KMS-11 (cell line): Measurements from ENCODE around the gene IFRD2.

ENCODE experiments used
- H2AFZ ChIP-seq: fragments of 200-600 bp; sonication (generic); 2 replicates; pipeline ENCODE4 v1.6.1; 2016; ENCODE audit warnings: antibody characterized with exemption, mixed run types, low read depth
- H3K27ac ChIP-seq: fragments of 200-600 bp; sonication (generic); 2 replicates; pipeline ENCODE4 v1.6.1; 2016; ENCODE audit warnings: mild to moderate bottlenecking, mixed run types
- H3K27me3 ChIP-seq: fragments of 200-600 bp; sonication (generic); 2 replicates; pipeline ENCODE4 v1.6.1; 2017; ENCODE audit warnings: mild to moderate bottlenecking, low read depth, mixed run types, moderate library complexity; ENCODE audit not compliant: insufficient read depth
- H3K36me3 ChIP-seq: fragments of 200-600 bp; sonication (generic); 2 replicates; pipeline ENCODE4 v1.6.1; 2017; ENCODE audit warnings: mild to moderate bottlenecking, mixed run types; ENCODE audit not compliant: insufficient read depth
- H3K4me1 ChIP-seq: fragments of 200-600 bp; sonication (generic); 2 replicates; pipeline ENCODE4 v1.6.1; 2016; ENCODE audit warnings: mild to moderate bottlenecking, low read depth, mixed run types; ENCODE audit not compliant: poor library complexity, severe bottlenecking
- H3K4me2 ChIP-seq: fragments of 200-600 bp; sonication (generic); 2 replicates; pipeline ENCODE4 v1.7.0; 2016; ENCODE audit warnings: mild to moderate bottlenecking, mixed run types
- H3K4me3 ChIP-seq: fragments of 200-600 bp; sonication (generic); IDR thresholded peaks from 2 replicates; pipeline ENCODE4 v1.6.1; 2017; ENCODE audit warnings: low read depth, low read length, mixed read lengths; ENCODE audit not compliant: insufficient read depth
- H3K79me2 ChIP-seq: fragments of 200-600 bp; sonication (generic); 2 replicates; pipeline ENCODE4 v1.6.1; 2016; ENCODE audit warnings: low read depth, mixed run types; ENCODE audit not compliant: insufficient read depth
- H3K9ac ChIP-seq: fragments of 200-600 bp; sonication (generic); 2 replicates; pipeline ENCODE4 v1.6.1; 2016; ENCODE audit warnings: mild to moderate bottlenecking, mixed run types
- H4K20me1 ChIP-seq: fragments of 200-600 bp; sonication (generic); 2 replicates; pipeline ENCODE4 v1.6.1; 2016; ENCODE audit warnings: mild to moderate bottlenecking, mixed run types; ENCODE audit not compliant: insufficient read depth
- TF ChIP-seq, protein P1 (sequence below): fragments of 200-600 bp; sonication (generic); conservative IDR thresholded peaks from 2 replicates; pipeline ENCODE4 v1.6.1; 2017; ENCODE audit warnings: low read depth, mild to moderate bottlenecking, antibody characterized with exemption, low read length, moderate library complexity, mixed read lengths

IFRD2 gene

DNA sequence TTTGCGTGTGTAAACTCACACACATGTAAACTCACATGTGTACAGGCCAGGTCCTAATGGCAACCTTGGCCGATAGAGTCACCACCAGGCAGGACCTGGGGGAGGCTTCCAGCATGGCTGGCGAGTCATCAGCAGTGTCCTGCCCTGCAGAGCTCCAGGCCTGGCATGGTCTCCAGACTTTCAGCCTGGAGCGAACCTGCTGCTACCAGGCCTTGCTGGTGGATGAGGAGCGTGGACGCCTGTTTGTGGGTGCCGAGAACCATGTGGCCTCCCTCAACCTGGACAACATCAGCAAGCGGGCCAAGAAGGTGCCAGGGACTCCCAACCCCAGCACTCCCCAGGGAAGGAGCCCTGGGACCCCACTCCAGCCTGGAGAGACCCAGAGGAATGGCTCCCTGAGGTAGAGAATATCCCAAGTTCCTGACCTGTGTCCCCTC lies 22.2 kb downstream of the IFRD2 start:
- Histone ChIP-seq H3K4me2 (no peak overlapping the region), H3K79me2 (no peaks in the 10 kb centered on the region), H4K20me1 (no peaks in the 10 kb centered on the region), H3K27ac (no peak overlapping the region), H3K27me3 (peaks cover 26% of the 10 kb centered on the region; the same call in 1 of the 2 replicates), H3K36me3 (no peaks in the 10 kb centered on the region), H3K4me1 (no peaks in the 10 kb centered on the region), H3K4me3 (no peak overlapping the region), H2AFZ (no peak overlapping the region), H3K9ac (no peak overlapping the region)
- TF ChIP-seq, protein P1, sequence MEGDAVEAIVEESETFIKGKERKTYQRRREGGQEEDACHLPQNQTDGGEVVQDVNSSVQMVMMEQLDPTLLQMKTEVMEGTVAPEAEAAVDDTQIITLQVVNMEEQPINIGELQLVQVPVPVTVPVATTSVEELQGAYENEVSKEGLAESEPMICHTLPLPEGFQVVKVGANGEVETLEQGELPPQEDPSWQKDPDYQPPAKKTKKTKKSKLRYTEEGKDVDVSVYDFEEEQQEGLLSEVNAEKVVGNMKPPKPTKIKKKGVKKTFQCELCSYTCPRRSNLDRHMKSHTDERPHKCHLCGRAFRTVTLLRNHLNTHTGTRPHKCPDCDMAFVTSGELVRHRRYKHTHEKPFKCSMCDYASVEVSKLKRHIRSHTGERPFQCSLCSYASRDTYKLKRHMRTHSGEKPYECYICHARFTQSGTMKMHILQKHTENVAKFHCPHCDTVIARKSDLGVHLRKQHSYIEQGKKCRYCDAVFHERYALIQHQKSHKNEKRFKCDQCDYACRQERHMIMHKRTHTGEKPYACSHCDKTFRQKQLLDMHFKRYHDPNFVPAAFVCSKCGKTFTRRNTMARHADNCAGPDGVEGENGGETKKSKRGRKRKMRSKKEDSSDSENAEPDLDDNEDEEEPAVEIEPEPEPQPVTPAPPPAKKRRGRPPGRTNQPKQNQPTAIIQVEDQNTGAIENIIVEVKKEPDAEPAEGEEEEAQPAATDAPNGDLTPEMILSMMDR: no peak

DNA sequence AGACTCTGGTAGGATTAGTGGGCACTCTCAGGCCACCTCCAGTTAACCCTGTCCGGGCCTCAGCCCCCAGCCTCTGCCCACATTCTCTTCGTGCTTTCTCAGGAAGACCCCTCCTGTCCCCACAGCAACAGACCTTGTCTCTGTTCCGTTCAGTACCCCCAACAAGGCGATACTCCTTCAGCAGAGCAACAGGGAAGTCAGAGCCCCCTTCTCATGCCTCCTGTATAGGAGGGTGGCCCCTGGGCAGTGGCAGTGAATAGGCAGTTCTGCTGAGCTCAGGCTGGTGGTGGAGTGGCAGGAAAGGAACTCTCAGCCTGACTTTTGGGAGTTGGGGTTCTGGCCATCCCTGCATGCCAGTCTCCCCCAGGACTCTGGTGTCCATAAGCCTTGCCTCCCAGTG lies 22.8 kb downstream of the IFRD2 start:
- Histone ChIP-seq H3K4me3 (no peak overlapping the region), H3K79me2 (no peaks in the 10 kb centered on the region), H3K9ac (no peak overlapping the region), H4K20me1 (no peaks in the 10 kb centered on the region), H3K36me3 (no peaks in the 10 kb centered on the region), H3K27ac (no peak overlapping the region), H3K4me2 (no peak overlapping the region), H3K27me3 (peaks cover 25% of the 10 kb centered on the region; the same call in 1 of the 2 replicates), H3K4me1 (no peaks in the 10 kb centered on the region), H2AFZ (no peak overlapping the region)
- TF ChIP-seq, protein P1: no peak

- Histone ChIP-seq H3K9ac (no peak within 1 kb of the TSS), H3K4me2 (no peak within 1 kb of the TSS), H3K4me1 (no peaks in the 10 kb centered on the region), H3K36me3 (no peaks in the 10 kb centered on the region), H3K27ac (no peak within 1 kb of the TSS), H2AFZ (no peak within 1 kb of the TSS), H3K79me2 (no peaks in the 10 kb centered on the region), H4K20me1 (no peaks in the 10 kb centered on the region), H3K27me3 (peaks cover 20% of the 10 kb centered on the region; the same call in 1 of the 2 replicates), H3K4me3 (no peak within 1 kb of the TSS)
- TF ChIP-seq, protein P1: no peak
Measured at GRCh38 chr3:50268703-50269451, 23.4 kb downstream of the IFRD2 start, which contains the start of gene SEMA3B. SEMA3B (plus strand) TSS chr3:50269147; CDS start chr3:50269241, 94 bp downstream.

DNA sequence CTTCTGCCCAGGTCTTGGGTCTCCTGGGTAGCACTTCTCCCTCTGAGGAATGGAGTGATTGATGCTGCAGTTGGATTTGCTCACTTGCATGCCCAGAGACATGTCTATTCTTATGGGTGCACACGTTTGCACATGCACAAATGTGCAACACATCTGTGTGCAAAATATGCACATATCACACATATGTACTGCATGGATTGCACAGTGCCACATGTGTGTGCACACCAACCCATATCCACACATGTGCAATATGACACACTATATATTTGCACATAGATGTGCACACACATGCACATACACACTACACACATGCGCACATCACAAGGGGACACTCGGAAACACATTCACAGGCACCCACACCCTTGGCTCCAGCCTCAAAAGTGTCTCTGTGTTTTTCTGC lies 24.0 kb downstream of the IFRD2 start:
- no peaks in the 10 kb centered on the region for H4K20me1 ChIP-seq
- H3K36me3 ChIP-seq: no peaks in the 10 kb centered on the region
- no peak overlapping the region for H2AFZ ChIP-seq
- no peak overlapping the region for H3K4me3 ChIP-seq
- H3K27ac ChIP-seq: no peak overlapping the region
- H3K79me2 ChIP-seq: no peaks in the 10 kb centered on the region
- no peak overlapping the region for H3K9ac ChIP-seq
- TF ChIP-seq, protein P1: no peak
- H3K4me1 ChIP-seq: no peaks in the 10 kb centered on the region
- no peak overlapping the region for H3K4me2 ChIP-seq
- H3K27me3 ChIP-seq: peaks cover 18% of the 10 kb centered on the region; the same call in 1 of the 2 replicates
